ENCODE measurements around the gene CCBE1.
"Not testable (repeated sequence)": the region's sequence is repeated elsewhere in the genome, so short reads cannot be mapped to it uniquely, and the experiment has no call there.

Gene CCBE1

GRCh38 chr18:59655676-59656075, 41.5 kb downstream of the CCBE1 start:
- DNase-seq (ENCODE audit: low spot score): no peak

GRCh38 chr18:59651071-59651470, 46.2 kb downstream of the CCBE1 start:
- no peak for DNase-seq (ENCODE audit: low spot score)

GRCh38 chr18:59650266-59650820, 46.9 kb downstream of the CCBE1 start:
- DNase-seq (ENCODE audit: low spot score): no peak

GRCh38 chr18:59649591-59649990, 47.6 kb downstream of the CCBE1 start:
- no peak for DNase-seq (ENCODE audit: low spot score)

- DNase-seq (ENCODE audit: low spot score): not testable (repeated sequence)
These were observed 48.8 kb downstream of the CCBE1 start for GRCh38 chr18:59648469-59648868.

- no peak for DNase-seq (ENCODE audit: low spot score)
These were observed 50.3 kb downstream of the CCBE1 start for GRCh38 chr18:59646963-59647307.

GRCh38 chr18:59646228-59646962, 50.8 kb downstream of the CCBE1 start:
- no peak for DNase-seq (ENCODE audit: low spot score)

GRCh38 chr18:59643740-59644139, 53.5 kb downstream of the CCBE1 start:
- no peak for DNase-seq (ENCODE audit: low spot score)

GRCh38 chr18:59640721-59641120, 56.5 kb downstream of the CCBE1 start:
- no peak for DNase-seq (ENCODE audit: low spot score)

GRCh38 chr18:59639821-59640220, 57.4 kb downstream of the CCBE1 start:
- no peak for DNase-seq (ENCODE audit: low spot score)

GRCh38 chr18:59639136-59639535, 58.1 kb downstream of the CCBE1 start:
- DNase-seq (ENCODE audit: low spot score): no peak

- DNase-seq (ENCODE audit: low spot score): no peak
These were observed 63.2 kb downstream of the CCBE1 start for GRCh38 chr18:59633961-59634485.

GRCh38 chr18:59633317-59633716, 63.9 kb downstream of the CCBE1 start:
- no peak for DNase-seq (ENCODE audit: low spot score)

GRCh38 chr18:59631583-59632181, 65.5 kb downstream of the CCBE1 start:
- no peak for DNase-seq (ENCODE audit: low spot score)

GRCh38 chr18:59629894-59630293, 67.3 kb downstream of the CCBE1 start:
- no peak for DNase-seq (ENCODE audit: low spot score)

- no peak for DNase-seq (ENCODE audit: low spot score)
These were observed 68.2 kb downstream of the CCBE1 start for GRCh38 chr18:59628995-59629394.

- DNase-seq (ENCODE audit: low spot score): no peak
These were observed 69.8 kb downstream of the CCBE1 start for GRCh38 chr18:59627414-59627813.

GRCh38 chr18:59624369-59624765, 72.9 kb downstream of the CCBE1 start:
- no peak for DNase-seq (ENCODE audit: low spot score)

GRCh38 chr18:59623456-59624368, 73.5 kb downstream of the CCBE1 start:
- DNase-seq (ENCODE audit: low spot score): no peak

- no peak for DNase-seq (ENCODE audit: low spot score)
These were observed 76.2 kb downstream of the CCBE1 start for GRCh38 chr18:59621027-59621426.

GRCh38 chr18:59620381-59620780, 76.8 kb downstream of the CCBE1 start:
- no peak for DNase-seq (ENCODE audit: low spot score)

GRCh38 chr18:59619816-59620215, 77.4 kb downstream of the CCBE1 start:
- no peak for DNase-seq (ENCODE audit: low spot score)
